Heart left ventricle (tissue), 16 donors: ENCODE measurements around the gene PDE9A. TPM values are rescaled to one million over a fixed set of nuclear protein-coding genes. Genes with fewer than 3 reads are reported as not detected.

Experiments
- ATAC-seq, 4 donors: fragments of 200-7000 bp; cut with Tn5 transposase; one replicate each; pipeline ENCODE4 v1.9.1; 2020 to 2022; ENCODE audit warnings: moderate library complexity in 4 of 4, mild to moderate bottlenecking in 3 of 4, moderate number of reproducible peaks in 1 of 4
- DNase-seq, 5 donors: peaks; one replicate each; pipeline ENCODE4 v3.0.0-alpha.2; 2020
- H3K27ac ChIP-seq, 12 donors: fragments of 200-600 bp; sonication (generic) in 4 of 12; one replicate each; pipeline versions ENCODE4 v1.5.0 to v1.8.0; 2016 to 2022; ENCODE audit warnings: mild to moderate bottlenecking in 2 of 12
- H3K27me3 ChIP-seq, 9 donors: fragments of 200-600 bp; sonication (generic) in 2 of 9; one replicate each; pipeline versions ENCODE4 v1.5.1 to v1.8.0; 2016 to 2022; ENCODE audit warnings: mild to moderate bottlenecking in 3 of 9
- H3K36me3 ChIP-seq, 9 donors: fragments of 200-600 bp; sonication (generic) in 2 of 9; one replicate each; pipeline versions ENCODE4 v1.5.0 to v1.8.0; 2018 to 2022; ENCODE audit warnings: mild to moderate bottlenecking in 2 of 9
- H3K4me1 ChIP-seq, 12 donors: fragments of 200-600 bp; sonication (generic) in 4 of 12; one replicate each; pipeline versions ENCODE4 v1.5.0 to v1.8.0; 2016 to 2022; ENCODE audit warnings: mild to moderate bottlenecking in 3 of 12
- H3K4me3 ChIP-seq, 12 donors: fragments of 200-600 bp; sonication (generic) in 4 of 12; one replicate each; pipeline versions ENCODE4 v1.5.0 to v1.8.0; 2017 to 2022; ENCODE audit warnings: mild to moderate bottlenecking in 9 of 12, moderate library complexity in 4 of 12
- H3K9me3 ChIP-seq, 12 donors: fragments of 200-600 bp; sonication (generic) in 4 of 12; one replicate each; pipeline versions ENCODE4 v1.5.0 to v1.8.0; 2016 to 2022; ENCODE audit warnings: mild to moderate bottlenecking in 1 of 12
- POLR2A ChIP-seq, 2 donors: fragments of 450-650 bp; IDR thresholded peaks; one replicate each; pipeline ENCODE4 v1.6.1; 2017; ENCODE audit warnings: antibody characterized with exemption in 2 of 2, mild to moderate bottlenecking in 2 of 2, moderate library complexity in 2 of 2
- WGBS, 4 donors: extraction: QIAGEN DNeasy Blood & Tissue Kit in 2 of 4; methylation state at CpG; one replicate each; pipeline versions ENCODE4 v1.1.5 to v1.1.7; 2013 to 2018; 5-methylcytosine and 5-hydroxymethylcytosine counted together
- intact Hi-C, 10 donors: fragments of 100-400 bp; cut with DNase I; formaldehyde crosslinking; loops; one replicate each; pipeline versions ENCODE4 v1.11.1 to v1.14.2; 2022
- polyA plus RNA-seq, 2 donors: library from polyadenylated mRNA; stranded (reverse); fragments of 200-250 nt; gene quantifications; one replicate each; pipeline ENCODE4 v1.2.3, GENCODE V29; 2013
- total RNA-seq, 9 donors: library from RNA; depleted of rRNA in 2 of 9; stranded (reverse); fragments of >200 nt in 2 of 9; fragmentation: NEBNext Ultra II Directional in 3 of 9; extraction: Animal tissue kit (Norgen Biotek cat#: 25700) in 3 of 9; gene quantifications; one replicate each; pipeline versions ENCODE4 v1.1.0 to v1.2.4, GENCODE V29; 2016 to 2023
- TF ChIP-seq, protein P1 (sequence below), 12 donors: fragments of 200-600 bp; sonication (generic) in 4 of 12; IDR thresholded peaks; one replicate each; pipeline versions ENCODE4 v1.5.0 to v1.8.0; 2018 to 2022; ENCODE audit warnings: antibody characterized with exemption in 12 of 12, mild to moderate bottlenecking in 5 of 12
- donor health status: ischemic (EF 13 %, LVEDD 7.1; RV severe dilation, severe dysfunction).
- donor health status: healthy with polysubstance abuse.
- donor health status: DM: no; HTN: yes; CAD: no.
- donor health status: DM: no; HTN: no; CAD: no.
- donor health status: ischemic (EF 25% LVEDD 6.9; RV normal size, moderate dysfunction).
- donor health status: ischemic (EF 25% LVEDD 5.7; RV mildly dilated, moderate dysfunction).
- donor health status: healthy.
- donor health status: DM: yes; HTN: yes; CAD: no.
- donor health status: ischemic (EF 35%, LVEDD 5.7; RV mildly dilated, moderate dysfunction).
- donor health status: nonischemic (EF 11% LVEDD 7.7; RV severe dilation, severe dysfunction).
- donor health status: DM: yes; HTN: yes; CAD: no.
- donor health status: PGD.
- donor health status: ischemic (EF 29% LVEDD 5.4; RV normal size, mild dysfunction).
- donor health status: nonischemic (EF 23%, LVEDD 6.1; RV moderate dilation, normal function).

The PDE9A gene
- total and polyA plus RNA-seq, 11 donors = 1.5 to 4.0 (median 3.1) TPM

DNA sequence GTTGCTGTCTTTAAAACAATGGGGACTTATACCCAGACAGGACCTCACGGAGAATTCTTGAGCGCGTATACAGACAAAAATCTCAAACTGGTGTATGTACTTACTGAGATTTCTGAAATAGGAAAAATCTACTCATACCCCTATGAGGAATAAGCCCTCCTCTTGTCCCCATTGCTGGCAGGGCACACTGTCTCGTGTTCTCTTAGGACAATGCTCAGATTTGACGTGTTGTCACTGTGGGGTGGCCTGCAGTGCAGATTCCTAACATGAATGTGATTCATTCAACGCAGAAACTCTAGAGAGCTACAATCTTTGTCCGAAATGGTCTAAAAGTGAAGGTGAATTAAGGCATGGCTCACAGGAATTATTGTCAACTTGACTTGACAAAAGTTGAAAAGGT is 31.1 kb upstream of the PDE9A start:
- no peak for ATAC-seq
- no peak for DNase-seq

DNA sequence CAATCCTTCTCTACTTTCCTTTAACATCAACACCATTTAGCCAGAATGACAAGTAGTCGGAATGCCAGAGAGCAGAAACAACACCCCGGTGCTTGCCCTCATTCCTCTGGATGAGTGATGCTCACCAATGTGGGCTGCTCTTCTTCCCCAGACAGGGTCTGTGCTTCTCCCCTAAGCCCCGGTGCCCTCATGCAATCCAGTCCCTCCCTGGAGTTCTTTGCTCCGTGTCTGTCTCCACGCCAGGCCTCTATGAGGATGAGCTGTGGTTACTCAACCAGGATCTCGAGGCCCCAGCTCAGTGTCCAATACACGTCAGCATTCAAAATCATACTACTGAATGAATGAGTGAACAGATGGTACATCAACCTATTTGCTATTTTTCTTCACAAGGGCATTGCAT is 29.7 kb upstream of the PDE9A start:
- WGBS, 4 donors = 81 to 90% (median 87%) methylated on average over 7 of the region's 7 CpGs
- peaks cover 0 to 40% (median 16%) of the 10 kb centered on the region in 9 donors for H3K27me3 ChIP-seq

More for the DNA sequence above, 31.1 kb upstream of the PDE9A start:
- Histone ChIP-seq H3K4me3 (no peak overlapping the region), H3K27ac (no peak overlapping the region), H3K27me3 (peaks cover 11 to 54% (median 28%) of the 10 kb centered on the region in 9 donors), H3K9me3 (no peaks in the 10 kb centered on the region), H3K4me1 (peaks cover 0 to 2% (median 0%) of the 10 kb centered on the region in 12 donors), H3K36me3 (no peaks in the 10 kb centered on the region)
- WGBS, 4 donors = 83 to 89% (median 85%) methylated on average over 7 of the region's 7 CpGs
- no peak for TF ChIP-seq POLR2A (IDR thresholded peaks at IDR 0.05)
- TF ChIP-seq, protein P1, sequence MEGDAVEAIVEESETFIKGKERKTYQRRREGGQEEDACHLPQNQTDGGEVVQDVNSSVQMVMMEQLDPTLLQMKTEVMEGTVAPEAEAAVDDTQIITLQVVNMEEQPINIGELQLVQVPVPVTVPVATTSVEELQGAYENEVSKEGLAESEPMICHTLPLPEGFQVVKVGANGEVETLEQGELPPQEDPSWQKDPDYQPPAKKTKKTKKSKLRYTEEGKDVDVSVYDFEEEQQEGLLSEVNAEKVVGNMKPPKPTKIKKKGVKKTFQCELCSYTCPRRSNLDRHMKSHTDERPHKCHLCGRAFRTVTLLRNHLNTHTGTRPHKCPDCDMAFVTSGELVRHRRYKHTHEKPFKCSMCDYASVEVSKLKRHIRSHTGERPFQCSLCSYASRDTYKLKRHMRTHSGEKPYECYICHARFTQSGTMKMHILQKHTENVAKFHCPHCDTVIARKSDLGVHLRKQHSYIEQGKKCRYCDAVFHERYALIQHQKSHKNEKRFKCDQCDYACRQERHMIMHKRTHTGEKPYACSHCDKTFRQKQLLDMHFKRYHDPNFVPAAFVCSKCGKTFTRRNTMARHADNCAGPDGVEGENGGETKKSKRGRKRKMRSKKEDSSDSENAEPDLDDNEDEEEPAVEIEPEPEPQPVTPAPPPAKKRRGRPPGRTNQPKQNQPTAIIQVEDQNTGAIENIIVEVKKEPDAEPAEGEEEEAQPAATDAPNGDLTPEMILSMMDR (IDR thresholded peaks at IDR 0.05) = no peak
- intact Hi-C loops = no loop called here

DNA sequence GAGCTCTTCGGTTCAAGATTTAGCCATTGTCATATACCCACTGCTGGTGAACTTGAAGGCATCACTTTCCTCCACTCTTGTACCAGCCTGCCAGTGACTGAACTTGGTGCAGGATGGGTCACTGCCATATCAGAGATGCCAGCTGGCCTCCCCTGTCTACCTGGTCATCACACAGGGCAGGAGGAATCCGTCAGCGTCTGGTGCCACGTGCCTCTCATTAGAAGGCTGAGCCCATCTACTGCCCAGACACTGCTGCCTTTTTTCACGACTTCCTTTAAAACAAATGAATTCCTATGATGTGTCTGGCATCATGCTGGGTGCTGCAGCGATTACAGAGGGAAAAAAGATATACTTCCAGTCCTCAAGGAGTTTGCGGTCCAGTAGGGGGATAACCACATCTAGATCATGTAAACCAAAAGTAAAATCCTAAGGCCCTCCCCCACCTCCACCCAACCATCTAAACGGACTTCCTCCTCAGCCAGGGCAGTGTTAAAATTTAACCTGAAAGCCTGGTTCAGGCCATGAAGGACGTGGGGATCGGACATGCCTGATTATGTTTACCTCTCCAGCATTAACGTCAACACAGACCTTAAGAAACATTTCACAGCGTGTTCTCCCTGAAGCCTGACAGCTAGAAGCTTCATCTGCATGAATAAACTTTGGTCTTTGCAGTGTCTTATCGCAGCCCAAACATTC is 29.2 kb upstream of the PDE9A start:
- TF ChIP-seq, protein P1 (IDR thresholded peaks at IDR 0.05) = no peak
- no peak for TF ChIP-seq POLR2A (IDR thresholded peaks at IDR 0.05)
- Histone ChIP-seq H3K36me3 (no peaks in the 10 kb centered on the region), H3K9me3 (no peaks in the 10 kb centered on the region), H3K27me3 (peaks cover 0 to 35% (median 12%) of the 10 kb centered on the region in 9 donors), H3K4me3 (no peak overlapping the region), H3K27ac (no peak overlapping the region), H3K4me1 (peaks cover 0 to 10% (median 0%) of the 10 kb centered on the region in 12 donors)
- no peak for DNase-seq
- intact Hi-C loops = no loop called here
- 62 to 71% (median 69%) methylated on average over 13 of the region's 13 CpGs for WGBS, 4 donors
- ATAC-seq = no peak

More for the DNA sequence above, 29.7 kb upstream of the PDE9A start:
- TF ChIP-seq POLR2A (IDR thresholded peaks at IDR 0.05) = no peak
- TF ChIP-seq, protein P1 (IDR thresholded peaks at IDR 0.05) = no peak
- no peaks in the 10 kb centered on the region for H3K9me3 ChIP-seq
- H3K4me3 ChIP-seq = no peak overlapping the region
- H3K36me3 ChIP-seq = no peaks in the 10 kb centered on the region
- ATAC-seq (no peak), DNase-seq (no peak)
- H3K4me1 ChIP-seq = peaks cover 0 to 10% (median 0%) of the 10 kb centered on the region in 12 donors
- intact Hi-C loops = no loop called here
- no peak overlapping the region for H3K27ac ChIP-seq

DNA sequence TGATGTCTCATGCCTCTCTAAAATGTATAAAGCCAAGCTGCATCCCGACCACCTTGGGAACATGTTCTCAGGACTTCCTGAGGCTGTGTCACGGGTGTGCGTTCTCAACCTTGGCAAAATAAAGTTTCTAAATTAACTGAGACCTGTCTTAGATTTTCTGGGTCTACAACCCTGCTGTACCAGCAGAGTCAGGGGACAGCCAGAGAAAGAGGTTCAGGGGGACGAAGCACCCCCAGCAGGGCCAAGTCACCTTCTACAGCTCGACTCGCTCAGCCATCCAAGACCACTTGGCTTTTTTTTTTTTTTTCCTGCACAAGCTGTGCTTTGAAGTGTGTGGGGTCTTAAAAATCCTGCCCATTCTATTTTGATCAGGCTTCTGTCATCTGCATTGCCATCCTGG is 28.5 kb upstream of the PDE9A start:
- Histone ChIP-seq H3K9me3 (no peaks in the 10 kb centered on the region), H3K27me3 (peaks cover 0 to 30% (median 7%) of the 10 kb centered on the region in 9 donors), H3K4me1 (peaks cover 0 to 10% (median 0%) of the 10 kb centered on the region in 12 donors), H3K27ac (no peak overlapping the region), H3K4me3 (no peak overlapping the region), H3K36me3 (no peaks in the 10 kb centered on the region)
- no peak for TF ChIP-seq POLR2A (IDR thresholded peaks at IDR 0.05)
- TF ChIP-seq, protein P1 (IDR thresholded peaks at IDR 0.05) = no peak
- intact Hi-C loops = no loop called here
- DNase-seq (no peak), ATAC-seq (no peak)
- 73 to 94% (median 85%) methylated on average over 6 of the region's 6 CpGs for WGBS, 4 donors
